ENCODE measurements around the gene PPM1D.
"Not testable (repeated sequence)": the region's sequence is repeated elsewhere in the genome, so short reads cannot be mapped to it uniquely, and the experiment has no call there.

Gene PPM1D

GRCh38 chr17:60599620-60600489 is at the start of gene PPM1D:
Gene PPM1D, plus strand, starts transcription at chr17:60600193. Its CDS starts 222 bp downstream, at chr17:60600415.
- Histone ChIP-seq H3K79me2 (ENCODE audit: control insufficient read depth, low read length) (peaks cover 48% of the 10 kb centered on the region), H3K27me3 (ENCODE audit: control insufficient read depth, low read length) (no peaks in the 10 kb centered on the region), H3K4me1 (ENCODE audit: control insufficient read depth, low read length) (peaks cover 25% of the 10 kb centered on the region), H3K27ac (ENCODE audit: low read depth, low read length) (peak within 1 kb of the TSS; percentile 75), H3K4me2 (ENCODE audit: low read length) (peak within 1 kb of the TSS; percentile 88), H3K9me3 (ENCODE audit: control insufficient read depth, insufficient read depth, low read length) (no peaks in the 10 kb centered on the region), H3F3A (ENCODE audit: control insufficient read depth, insufficient read depth) (peaks cover 7% of the 10 kb centered on the region), H3K9me2 (replicated peaks; ENCODE audit: control insufficient read depth, low read length) (no peaks in the 10 kb centered on the region), H3K36me3 (ENCODE audit: control insufficient read depth, low read length) (peaks cover 4% of the 10 kb centered on the region; the same call in 1 of the 2 replicates), H4K20me1 (ENCODE audit: control insufficient read depth, insufficient read depth, low read depth, low read length) (peaks cover 17% of the 10 kb centered on the region), H3K4me3 (ENCODE audit: low read length) (peak within 1 kb of the TSS; percentile 85)
- TF ChIP-seq EZH2phosphoT487 (IDR thresholded peaks at IDR 0.05; ENCODE audit: borderline replicate concordance, low read length) (no peak), CTCF (IDR thresholded peaks at IDR 0.05; ENCODE audit: low read depth, low read length, poor library complexity, severe bottlenecking) (no peak)

- H4K20me1 ChIP-seq (ENCODE audit: control insufficient read depth, insufficient read depth, low read depth, low read length); H3K36me3 ChIP-seq (ENCODE audit: control insufficient read depth, low read length); H3K4me3 ChIP-seq (ENCODE audit: low read length); H3K27ac ChIP-seq (ENCODE audit: low read depth, low read length); H3K4me1 ChIP-seq (ENCODE audit: control insufficient read depth, low read length); H3K9me3 ChIP-seq (ENCODE audit: control insufficient read depth, insufficient read depth, low read length); H3K9me2 ChIP-seq (replicated peaks; ENCODE audit: control insufficient read depth, low read length); H3K4me2 ChIP-seq (ENCODE audit: low read length); H3K79me2 ChIP-seq (ENCODE audit: control insufficient read depth, low read length); H3K27me3 ChIP-seq (ENCODE audit: control insufficient read depth, low read length); H3F3A ChIP-seq (ENCODE audit: control insufficient read depth, insufficient read depth): not testable (repeated sequence)
These were observed 47.7 kb upstream of the PPM1D start for GRCh38 chr17:60552255-60552654.

- Histone ChIP-seq H3K4me3 (ENCODE audit: low read length) (no peak overlapping the region), H3K27me3 (ENCODE audit: control insufficient read depth, low read length) (no peaks in the 10 kb centered on the region), H3K79me2 (ENCODE audit: control insufficient read depth, low read length) (no peaks in the 10 kb centered on the region), H4K20me1 (ENCODE audit: control insufficient read depth, insufficient read depth, low read depth, low read length) (no peaks in the 10 kb centered on the region), H3K9me2 (replicated peaks; ENCODE audit: control insufficient read depth, low read length) (no peaks in the 10 kb centered on the region), H3K27ac (ENCODE audit: low read depth, low read length) (no peak overlapping the region), H3K36me3 (ENCODE audit: control insufficient read depth, low read length) (no peaks in the 10 kb centered on the region), H3K4me1 (ENCODE audit: control insufficient read depth, low read length) (no peaks in the 10 kb centered on the region), H3K4me2 (ENCODE audit: low read length) (no peak overlapping the region), H3K9me3 (ENCODE audit: control insufficient read depth, insufficient read depth, low read length) (peaks cover 21% of the 10 kb centered on the region; the same call in 1 of the 2 replicates), H3F3A (ENCODE audit: control insufficient read depth, insufficient read depth) (no peaks in the 10 kb centered on the region)
- TF ChIP-seq CTCF (IDR thresholded peaks at IDR 0.05; ENCODE audit: low read depth, low read length, poor library complexity, severe bottlenecking), result no peak
- no peak for TF ChIP-seq EZH2phosphoT487 (IDR thresholded peaks at IDR 0.05; ENCODE audit: borderline replicate concordance, low read length)
These were observed 45.6 kb upstream of the PPM1D start for GRCh38 chr17:60554377-60554788.

- H3K79me2 ChIP-seq (ENCODE audit: control insufficient read depth, low read length), result no peaks in the 10 kb centered on the region
- H3K36me3 ChIP-seq (ENCODE audit: control insufficient read depth, low read length), result no peaks in the 10 kb centered on the region
- no peak overlapping the region for H3K27ac ChIP-seq (ENCODE audit: low read depth, low read length)
- H3K4me2 ChIP-seq (ENCODE audit: low read length), result no peak overlapping the region
- H3F3A ChIP-seq (ENCODE audit: control insufficient read depth, insufficient read depth), result no peaks in the 10 kb centered on the region
- H3K9me3 ChIP-seq (ENCODE audit: control insufficient read depth, insufficient read depth, low read length), result peaks cover 21% of the 10 kb centered on the region; the same call in 1 of the 2 replicates
- TF ChIP-seq CTCF (IDR thresholded peaks at IDR 0.05; ENCODE audit: low read depth, low read length, poor library complexity, severe bottlenecking) (no peak), EZH2phosphoT487 (IDR thresholded peaks at IDR 0.05; ENCODE audit: borderline replicate concordance, low read length) (no peak)
- H3K4me3 ChIP-seq (ENCODE audit: low read length), result no peak overlapping the region
- H4K20me1 ChIP-seq (ENCODE audit: control insufficient read depth, insufficient read depth, low read depth, low read length), result no peaks in the 10 kb centered on the region
- H3K9me2 ChIP-seq (replicated peaks; ENCODE audit: control insufficient read depth, low read length), result no peaks in the 10 kb centered on the region
- no peaks in the 10 kb centered on the region for H3K27me3 ChIP-seq (ENCODE audit: control insufficient read depth, low read length)
- H3K4me1 ChIP-seq (ENCODE audit: control insufficient read depth, low read length), result no peaks in the 10 kb centered on the region
These were observed 44.2 kb upstream of the PPM1D start for GRCh38 chr17:60555786-60556185.

Data from DOHH2 (cell line).